ENCODE data around the gene FAR2.

The FAR2 gene

DNA sequence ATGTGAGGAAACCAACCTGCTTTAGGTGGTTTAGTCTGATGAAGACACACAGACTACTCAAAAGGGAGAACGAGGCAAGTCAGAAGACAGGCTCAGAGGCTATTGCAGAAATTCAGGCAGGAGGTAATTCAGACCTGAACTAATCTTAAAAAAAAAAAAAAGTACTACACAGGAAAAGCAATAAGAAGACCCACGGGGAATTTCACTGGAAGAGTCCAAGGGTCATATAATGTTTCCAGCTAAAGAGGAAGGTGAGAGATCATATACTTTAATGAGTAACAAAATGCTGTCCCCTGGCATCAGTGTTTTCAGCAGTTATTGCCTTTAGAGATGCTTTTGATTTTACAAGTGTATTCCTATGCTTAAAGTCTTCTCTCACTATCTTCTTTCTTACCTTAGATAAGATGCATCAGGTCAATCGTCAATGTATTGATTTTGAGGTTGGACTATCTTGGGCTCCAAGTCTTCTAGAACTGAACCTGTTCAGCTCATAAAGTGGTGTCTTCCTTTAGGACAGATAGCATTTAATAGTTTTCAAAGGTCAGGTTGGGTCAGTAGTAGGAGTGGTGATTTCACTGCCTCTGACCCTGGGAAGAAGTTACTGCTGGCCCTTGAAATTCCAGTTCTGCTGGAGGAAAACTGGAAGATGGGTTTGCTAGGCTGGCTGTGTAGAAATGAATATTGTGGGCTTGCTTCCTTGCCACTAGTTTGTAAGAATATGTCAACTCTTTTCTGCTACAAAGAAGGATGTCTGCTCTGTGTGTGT, 60.0 kb downstream of the FAR2 start:
- no peak for DNase-seq

DNA sequence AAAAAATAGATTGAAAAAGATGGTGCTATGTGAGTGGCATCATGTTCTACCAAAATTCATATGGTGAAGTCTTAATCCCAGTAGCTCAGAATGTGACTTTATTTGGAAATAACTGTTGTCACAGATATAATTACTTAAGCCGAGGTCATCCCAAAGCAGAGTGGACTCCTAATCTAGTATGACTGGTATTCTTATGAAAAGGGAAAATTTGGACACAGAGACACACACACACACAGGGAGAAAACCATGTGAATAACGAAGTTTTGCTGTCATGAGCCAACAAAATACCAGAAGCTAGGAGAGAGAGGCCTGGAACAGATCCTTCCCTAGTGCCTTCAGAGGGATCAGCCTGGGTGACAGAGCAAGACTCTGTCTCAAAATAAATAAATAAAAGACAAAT, 62.6 kb downstream of the FAR2 start:
- DNase-seq = no peak

GRCh38 chr12:29212682-29213403, 63.8 kb downstream of the FAR2 start:
- DNase-seq = no peak

GRCh38 chr12:29216266-29216665, 67.2 kb downstream of the FAR2 start:
- no peak for DNase-seq

GRCh38 chr12:29216797-29217575, 67.9 kb downstream of the FAR2 start:
- DNase-seq = no peak

- DNase-seq = no peak
Observed at GRCh38 chr12:29220632-29221336, 71.7 kb downstream of the FAR2 start.

DNA sequence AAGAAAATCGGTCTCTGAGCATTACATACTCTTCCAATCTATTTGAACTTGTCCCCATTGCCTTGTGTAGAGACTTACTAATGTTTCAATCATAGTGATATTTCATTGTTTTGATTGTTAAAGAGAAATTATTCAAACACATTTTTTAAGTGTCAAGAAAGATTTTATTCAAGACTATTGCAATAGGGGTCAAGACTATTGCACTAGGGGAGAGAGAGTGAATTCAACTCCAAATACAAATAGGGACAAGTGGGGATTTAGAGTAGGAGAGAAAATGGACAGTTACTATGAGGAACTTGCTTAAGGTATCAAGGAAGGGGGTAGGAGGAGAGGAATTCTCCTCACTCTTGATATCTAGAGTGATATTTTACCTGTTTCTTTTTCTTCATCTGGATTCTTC, 73.1 kb downstream of the FAR2 start:
- DNase-seq = no peak

GRCh38 chr12:29223426-29223825, 74.3 kb downstream of the FAR2 start:
- no peak for DNase-seq

DNA sequence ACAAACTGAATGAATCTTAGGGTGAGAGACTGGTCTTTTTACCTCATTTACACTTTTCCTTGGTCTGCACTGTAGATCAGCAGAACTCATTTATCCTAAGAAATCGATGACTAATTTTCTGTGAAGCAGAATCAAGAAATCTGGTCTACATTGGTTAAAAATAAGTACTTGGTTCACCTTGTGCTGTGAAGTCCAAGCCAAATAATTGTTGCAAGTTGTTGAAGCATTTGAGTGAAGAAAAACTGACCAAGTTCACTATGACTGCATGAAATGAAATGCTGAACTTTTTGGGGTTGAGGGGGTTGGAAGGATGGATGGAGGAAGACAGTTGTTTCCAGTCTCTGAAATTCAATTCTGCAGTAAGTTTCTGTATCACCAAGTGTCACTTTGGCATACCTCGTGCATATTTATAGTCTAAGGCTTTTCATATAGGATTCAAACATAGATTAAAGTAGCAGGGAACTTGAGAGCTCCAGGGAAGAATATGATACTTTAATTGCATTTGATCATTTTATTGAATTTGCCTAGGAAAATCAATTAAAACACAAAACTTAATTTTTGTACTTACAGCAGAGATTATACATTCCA, 75.0 kb downstream of the FAR2 start:
- DNase-seq = no peak

DNA sequence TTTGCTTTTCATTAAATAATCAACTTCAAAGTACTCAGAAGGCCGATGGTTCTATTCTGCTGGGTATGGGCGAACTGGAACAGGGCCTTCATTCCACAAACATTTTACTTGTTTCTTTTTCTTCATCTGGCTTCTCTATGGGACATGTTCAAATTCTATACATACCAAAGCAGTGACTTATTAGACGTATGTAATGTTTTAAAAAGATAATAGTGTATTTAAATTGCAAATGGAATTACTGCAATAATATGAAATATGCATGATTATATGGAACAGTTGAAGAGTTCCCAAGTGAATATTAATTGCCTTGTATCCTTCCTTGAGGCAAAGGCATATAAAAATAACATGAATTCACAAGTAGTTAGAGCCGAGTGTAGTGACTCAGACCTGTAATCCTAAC, 75.5 kb downstream of the FAR2 start:
- no peak for DNase-seq

DNA sequence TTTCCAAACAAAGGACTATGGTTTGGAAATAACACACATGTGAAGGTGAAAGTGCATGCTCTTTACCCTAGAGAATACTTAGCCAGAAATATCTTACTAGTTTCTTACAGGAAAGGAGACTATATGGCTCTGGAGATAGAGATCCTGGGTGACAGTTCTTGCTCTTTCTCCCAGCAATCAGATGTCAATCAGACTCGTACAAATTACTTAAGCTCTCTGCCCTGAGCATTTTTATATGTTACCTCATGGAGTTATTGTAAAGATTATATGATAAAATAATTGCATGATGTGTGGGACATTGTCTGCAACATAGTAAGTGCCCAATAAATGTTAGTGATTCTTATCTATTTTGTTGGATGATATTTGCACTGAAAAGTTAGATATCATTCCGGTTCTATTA, 76.8 kb downstream of the FAR2 start:
- no peak for DNase-seq

DNA sequence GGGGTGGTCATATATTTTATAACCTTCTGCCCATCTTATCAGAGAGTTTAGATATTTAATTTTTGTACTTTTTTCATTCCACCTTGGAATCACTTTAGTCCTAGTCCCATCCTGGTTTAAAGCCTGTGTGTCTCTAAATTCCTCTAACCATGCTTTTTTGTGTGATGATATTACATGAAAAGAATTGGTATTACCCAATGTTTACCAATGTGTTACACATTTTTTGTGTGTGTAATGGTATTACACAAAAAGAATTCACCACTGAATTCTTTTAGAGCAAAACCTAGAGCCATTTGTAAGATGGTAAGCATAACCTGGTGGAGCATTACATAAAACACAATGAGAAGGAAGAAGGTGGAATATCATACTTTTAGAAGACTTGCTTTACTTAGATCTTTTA, 77.5 kb downstream of the FAR2 start:
- DNase-seq = no peak

GRCh38 chr12:29228474-29229157, 79.5 kb downstream of the FAR2 start:
- DNase-seq = no peak

DNA sequence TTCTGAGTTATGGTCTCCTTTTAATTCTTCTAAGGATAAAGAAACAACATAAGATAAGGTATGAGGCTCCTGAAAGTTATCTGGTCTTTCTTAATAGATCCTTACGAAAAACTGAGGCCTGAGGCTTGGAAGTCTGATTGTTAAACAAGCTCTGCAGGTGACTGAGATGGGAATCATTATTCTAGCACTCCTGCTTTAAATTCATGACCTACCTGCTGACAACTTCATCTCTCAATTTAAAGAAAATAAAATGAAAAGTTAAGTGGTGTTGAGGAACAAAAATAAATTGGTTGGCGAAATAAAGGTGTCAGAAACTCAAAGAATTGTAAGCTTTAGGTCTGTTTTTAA, 80.1 kb downstream of the FAR2 start:
- DNase-seq = no peak

- DNase-seq = no peak
Observed at GRCh38 chr12:29229937-29230336, 80.9 kb downstream of the FAR2 start.

GRCh38 chr12:29230800-29231560, 81.9 kb downstream of the FAR2 start:
- no peak for DNase-seq

DNA sequence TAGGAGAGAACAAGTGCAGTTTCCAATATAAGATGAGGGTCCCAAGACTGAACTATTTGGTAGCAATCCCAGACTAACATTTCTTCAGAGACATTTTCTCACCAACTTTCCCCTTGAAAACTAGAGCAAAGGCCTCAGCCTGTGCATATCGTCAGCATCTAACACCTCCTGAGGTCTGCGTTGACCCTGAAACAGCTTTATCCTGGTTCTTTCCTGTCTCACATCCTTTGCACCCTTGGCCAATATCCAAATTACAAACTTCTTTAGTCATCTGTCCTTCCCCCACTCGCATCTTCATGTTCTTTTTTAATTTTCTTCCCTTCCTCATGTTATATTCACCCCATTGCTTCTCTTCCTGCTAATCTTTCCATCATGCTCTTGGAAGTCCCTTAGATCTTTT, 83.0 kb downstream of the FAR2 start:
- no peak for DNase-seq

DNA sequence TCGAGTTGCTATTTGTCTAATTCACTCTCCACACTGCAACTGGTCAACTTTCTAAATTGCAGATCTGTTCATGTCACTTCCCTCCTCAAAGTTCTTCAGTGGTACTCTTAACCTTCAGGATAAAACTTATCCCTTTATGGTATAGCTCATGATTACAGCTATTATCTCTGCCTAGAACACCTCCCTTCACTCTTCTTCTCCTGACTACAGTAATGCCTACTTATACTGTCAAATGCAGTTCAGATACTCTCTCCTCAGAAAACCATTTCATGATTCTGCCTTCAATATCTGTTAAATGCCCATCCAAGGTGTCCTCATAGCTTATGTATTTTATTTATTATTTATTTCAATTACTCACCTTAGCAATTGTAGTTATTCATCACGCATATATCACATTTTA, 85.5 kb downstream of the FAR2 start:
- no peak for DNase-seq

GRCh38 chr12:29234965-29235626, 86.0 kb downstream of the FAR2 start:
- no peak for DNase-seq

GRCh38 chr12:29238822-29239291, 89.8 kb downstream of the FAR2 start:
- DNase-seq = no peak

GRCh38 chr12:29239336-29239735, 90.3 kb downstream of the FAR2 start:
- DNase-seq = no peak

Data from NCI-H1436 (cell line).